Colonic mucosa (tissue), 4 donors: ENCODE data around the gene CGB5. TPM values are rescaled to one million over a fixed set of nuclear protein-coding genes. Genes with fewer than 3 reads are reported as not detected.
"Not testable (repeated sequence)": the region's sequence is repeated elsewhere in the genome, so short reads cannot be mapped to it uniquely, and the experiment has no call there.

Experiments used
- DNase-seq: peaks from one replicate; pipeline ENCODE4 v3.0.0-alpha.2; 2020
- H3K27ac ChIP-seq: fragments of 200-600 bp; one replicate; pipeline ENCODE4 v1.8.0; 2021
- H3K27me3 ChIP-seq: fragments of 200-600 bp; one replicate; pipeline ENCODE4 v1.8.0; 2021
- H3K36me3 ChIP-seq: fragments of 200-600 bp; one replicate; pipeline ENCODE4 v1.8.0; 2021
- H3K4me1 ChIP-seq: fragments of 200-600 bp; one replicate; pipeline ENCODE4 v1.8.0; 2021; ENCODE audit warnings: mild to moderate bottlenecking
- H3K4me3 ChIP-seq: fragments of 200-600 bp; one replicate; pipeline ENCODE4 v1.8.0; 2021
- H3K9ac ChIP-seq, 2 donors: one replicate each; pipeline ENCODE4 v1.7.0; 2013; ENCODE audit warnings: control low read depth in 2 of 2, low read depth in 2 of 2, low read length in 2 of 2
- H3K9me3 ChIP-seq: fragments of 200-600 bp; one replicate; pipeline ENCODE4 v1.8.0; 2021
- intact Hi-C: fragments of 100-400 bp; cut with DNase I; formaldehyde crosslinking; loops from one replicate; pipeline ENCODE4 v1.14.1; 2022
- total RNA-seq, 2 donors: library from RNA; stranded (reverse); fragmentation: NEBNext Ultra II Directional in 1 of 2; extraction: Animal tissue kit (Norgen Biotek cat#: 25700) in 1 of 2; gene quantifications; one replicate each; pipeline ENCODE4 v1.2.1, GENCODE V29; 2021
- TF ChIP-seq, protein P1 (sequence below): fragments of 200-600 bp; IDR thresholded peaks from one replicate; pipeline ENCODE4 v1.8.0; 2022; ENCODE audit warnings: antibody characterized with exemption, mild to moderate bottlenecking
- donor health status: healthy.
- donor health status: DM: no; HTN: no; CAD: no.
- donor health status: DM: no; HTN: no; CAD: no.

CGB5 gene
- total RNA-seq, 2 donors from 2014 or later: not detected

DNA sequence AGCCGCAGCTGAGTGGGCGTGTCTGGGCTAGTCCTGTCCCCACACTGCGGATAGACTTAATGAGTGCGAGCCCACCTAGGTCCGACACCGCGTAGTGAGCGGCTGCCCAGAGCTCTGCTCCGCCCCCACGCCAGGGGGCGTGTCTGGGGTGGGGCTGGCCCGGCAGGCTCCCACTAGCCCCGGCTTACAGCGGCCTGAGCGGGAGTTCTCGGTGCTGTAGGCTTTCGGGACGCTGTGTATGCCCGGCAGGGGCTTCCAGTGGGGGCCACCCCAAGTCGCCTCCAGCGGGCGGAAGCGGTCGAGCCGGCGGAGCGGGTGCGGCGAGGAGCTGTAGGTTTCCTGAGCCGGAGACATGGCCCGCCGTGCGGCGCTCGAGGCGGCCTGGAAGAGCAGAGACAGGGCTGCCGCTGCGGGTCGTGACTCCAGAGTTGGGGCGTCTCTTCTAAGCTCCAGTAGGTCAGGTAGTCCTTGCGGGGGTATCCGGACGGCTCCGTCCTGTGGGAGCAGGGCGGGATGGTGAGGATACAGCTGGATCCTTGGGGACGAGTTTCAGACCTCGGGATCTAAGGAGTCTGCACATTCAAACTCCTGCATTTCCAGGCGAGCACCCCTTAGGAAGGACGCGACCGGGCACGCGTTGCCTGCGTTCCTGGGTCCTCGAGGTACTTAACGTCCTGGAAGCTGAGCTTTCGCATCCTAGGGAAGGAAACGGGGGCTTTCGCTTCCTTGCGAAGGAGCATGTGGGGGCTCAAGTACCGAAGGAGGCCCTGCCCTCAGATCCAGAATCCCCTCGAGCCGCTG lies 12.7 kb downstream of the CGB5 start:
- TF ChIP-seq, protein P1, sequence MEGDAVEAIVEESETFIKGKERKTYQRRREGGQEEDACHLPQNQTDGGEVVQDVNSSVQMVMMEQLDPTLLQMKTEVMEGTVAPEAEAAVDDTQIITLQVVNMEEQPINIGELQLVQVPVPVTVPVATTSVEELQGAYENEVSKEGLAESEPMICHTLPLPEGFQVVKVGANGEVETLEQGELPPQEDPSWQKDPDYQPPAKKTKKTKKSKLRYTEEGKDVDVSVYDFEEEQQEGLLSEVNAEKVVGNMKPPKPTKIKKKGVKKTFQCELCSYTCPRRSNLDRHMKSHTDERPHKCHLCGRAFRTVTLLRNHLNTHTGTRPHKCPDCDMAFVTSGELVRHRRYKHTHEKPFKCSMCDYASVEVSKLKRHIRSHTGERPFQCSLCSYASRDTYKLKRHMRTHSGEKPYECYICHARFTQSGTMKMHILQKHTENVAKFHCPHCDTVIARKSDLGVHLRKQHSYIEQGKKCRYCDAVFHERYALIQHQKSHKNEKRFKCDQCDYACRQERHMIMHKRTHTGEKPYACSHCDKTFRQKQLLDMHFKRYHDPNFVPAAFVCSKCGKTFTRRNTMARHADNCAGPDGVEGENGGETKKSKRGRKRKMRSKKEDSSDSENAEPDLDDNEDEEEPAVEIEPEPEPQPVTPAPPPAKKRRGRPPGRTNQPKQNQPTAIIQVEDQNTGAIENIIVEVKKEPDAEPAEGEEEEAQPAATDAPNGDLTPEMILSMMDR: no peak
- peak overlapping the region; percentile 28 for H3K4me3 ChIP-seq
- intact Hi-C loops: no loop called here
- H3K9ac ChIP-seq: peak overlapping the region; percentile 26 to 50
- no peaks in the 10 kb centered on the region for H3K36me3 ChIP-seq
- H3K27ac ChIP-seq: no peak overlapping the region
- no peaks in the 10 kb centered on the region for H3K9me3 ChIP-seq
- peak; percentile 72 for DNase-seq
- peaks cover 4% of the 10 kb centered on the region for H3K4me1 ChIP-seq
- H3K27me3 ChIP-seq: peaks cover 13% of the 10 kb centered on the region

DNA sequence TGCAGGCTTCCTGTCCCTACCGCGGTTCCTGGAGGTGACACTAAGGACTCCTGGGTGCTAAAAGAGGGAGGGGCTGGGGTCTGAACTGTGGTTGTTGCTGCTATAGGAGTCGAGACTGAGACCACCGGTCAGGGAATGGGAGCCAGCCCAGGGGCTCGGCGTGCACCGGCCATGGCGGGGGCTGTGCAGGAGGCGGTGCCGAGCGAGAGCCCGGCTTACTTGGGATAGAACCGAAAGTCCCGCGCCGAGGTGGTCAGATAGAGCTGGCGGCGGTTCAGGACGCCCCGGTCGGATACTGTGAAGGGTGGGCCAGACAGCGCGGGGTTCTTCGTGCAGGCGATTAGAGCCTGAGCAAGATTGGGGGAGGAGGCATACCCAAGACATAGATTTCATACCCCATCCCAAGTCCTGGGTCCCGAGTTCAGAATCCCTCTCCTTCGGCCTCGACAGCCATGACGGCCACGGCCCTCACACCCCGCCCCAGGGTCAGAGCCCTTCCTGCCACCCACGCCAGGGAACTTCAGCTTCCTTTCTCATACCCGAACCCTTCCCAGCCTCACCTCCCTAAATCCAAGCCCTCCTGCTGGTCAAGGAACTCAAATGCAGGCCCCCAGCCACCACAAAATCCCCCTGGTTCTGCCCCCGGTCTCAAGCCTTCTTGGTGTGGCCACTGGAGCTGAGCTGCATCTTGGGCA lies 13.4 kb downstream of the CGB5 start:
- H3K27ac ChIP-seq, H3K4me1 ChIP-seq, intact Hi-C loops, DNase-seq, H3K9me3 ChIP-seq, H3K36me3 ChIP-seq: not testable (repeated sequence)
- H3K27me3 ChIP-seq: peaks cover 13% of the 10 kb centered on the region
- H3K4me3 ChIP-seq: peak overlapping the region; percentile 28
- H3K9ac ChIP-seq: peak overlapping the region in 1 of 2 donors; percentile 50

DNA sequence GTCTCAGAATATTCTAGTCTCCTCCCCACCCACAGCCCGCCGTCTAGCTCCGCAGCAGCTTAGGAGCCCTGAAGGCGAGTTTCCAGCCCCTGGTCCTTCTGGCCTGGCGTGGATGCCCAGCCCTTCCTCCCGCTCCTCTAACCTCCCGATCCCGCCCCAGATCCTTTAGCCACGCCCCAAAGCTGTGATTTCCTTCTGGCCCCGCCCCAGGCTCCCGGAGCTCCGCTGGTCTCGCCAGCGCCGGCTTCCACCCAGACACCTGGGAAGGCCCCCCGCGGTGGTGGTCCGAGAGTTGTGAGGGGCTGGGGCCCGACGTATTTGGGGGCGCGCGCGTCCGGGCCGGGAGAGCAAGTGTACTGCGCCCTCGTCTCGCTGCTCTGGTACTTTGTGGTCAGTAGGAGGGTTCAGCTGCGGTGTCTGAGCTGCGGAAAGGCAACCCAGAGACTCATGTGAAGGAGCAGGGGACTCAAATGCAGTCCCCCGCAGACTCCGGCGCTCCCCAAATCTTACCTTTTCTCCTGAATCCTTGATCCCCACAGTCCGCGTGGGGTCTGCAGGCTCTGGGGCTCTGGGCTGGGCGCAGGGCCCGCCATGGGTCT lies 14.1 kb downstream of the CGB5 start, which contains the start of gene CGB7:
TSS of gene CGB7 (minus strand) at position 114 of the 599 bp plus-strand sequence. CDS start 2,374 bp downstream, outside the sequence.
- intact Hi-C loops: no loop called here
- Histone ChIP-seq H3K27me3 (peaks cover 13% of the 10 kb centered on the region), H3K27ac (no peak within 1 kb of the TSS), H3K9ac (peak within 1 kb of the TSS in 1 of 2 donors; percentile 50), H3K9me3 (no peaks in the 10 kb centered on the region), H3K4me3 (peak within 1 kb of the TSS; percentile 28), H3K4me1 (peaks cover 4% of the 10 kb centered on the region), H3K36me3 (no peaks in the 10 kb centered on the region)
- TF ChIP-seq, protein P1: no peak
- peak; percentile 89 for DNase-seq

DNA sequence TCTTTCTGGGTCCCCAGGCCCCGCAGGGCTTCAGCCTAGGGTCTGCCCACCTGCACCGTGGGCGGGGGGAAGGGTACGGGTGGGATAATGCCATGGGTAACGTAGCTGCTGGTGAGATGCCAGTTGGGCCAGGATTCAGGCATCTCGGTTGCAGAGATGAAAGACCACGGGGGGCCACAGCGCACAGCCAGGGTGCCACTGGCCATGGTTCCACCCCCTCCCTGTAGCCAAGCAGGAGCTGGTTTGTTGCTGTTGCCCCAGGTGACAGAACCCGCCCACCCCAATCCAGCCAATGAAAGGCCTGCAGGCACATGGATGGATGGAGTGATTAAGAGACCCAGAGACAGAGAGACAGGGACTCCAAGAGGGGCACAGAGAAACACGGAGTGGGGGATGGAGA lies 14.9 kb downstream of the CGB5 start:
- Histone ChIP-seq H3K9me3 (no peaks in the 10 kb centered on the region), H3K4me3 (no peak overlapping the region), H3K9ac (no peak overlapping the region), H3K36me3 (no peaks in the 10 kb centered on the region), H3K27me3 (peaks cover 13% of the 10 kb centered on the region), H3K27ac (no peak overlapping the region), H3K4me1 (peaks cover 4% of the 10 kb centered on the region)
- peak; percentile 31 for DNase-seq
- TF ChIP-seq, protein P1: no peak
- intact Hi-C loops: no loop called here

DNA sequence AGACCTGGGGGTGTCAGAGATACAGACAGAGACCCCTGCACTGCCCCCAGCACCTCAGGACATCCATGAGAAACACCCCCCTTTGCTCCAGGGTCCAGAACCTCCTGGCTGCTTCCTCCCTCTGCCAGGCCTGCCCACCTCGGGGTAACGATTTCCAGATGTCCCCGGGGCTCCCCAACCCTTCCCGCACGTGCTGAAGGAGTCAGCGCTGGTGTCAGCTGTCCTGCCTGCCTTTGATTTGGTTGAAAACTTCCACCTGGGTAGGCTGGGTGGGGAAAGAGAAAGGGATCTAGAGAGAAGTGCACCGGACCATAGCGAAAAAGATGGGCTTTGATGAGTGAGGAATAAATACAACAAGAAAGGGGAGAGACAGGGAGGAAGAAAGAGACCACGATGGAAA lies 15.4 kb downstream of the CGB5 start:
- no peak overlapping the region for H3K4me3 ChIP-seq
- H3K27ac ChIP-seq: no peak overlapping the region
- H3K9me3 ChIP-seq: no peaks in the 10 kb centered on the region
- H3K9ac ChIP-seq: no peak overlapping the region
- TF ChIP-seq, protein P1: no peak
- H3K4me1 ChIP-seq: peaks cover 4% of the 10 kb centered on the region
- no peak for DNase-seq
- peaks cover 13% of the 10 kb centered on the region for H3K27me3 ChIP-seq
- no peaks in the 10 kb centered on the region for H3K36me3 ChIP-seq
- intact Hi-C loops: no loop called here
